ENCODE measurements around the gene SHROOM1. TPM values are rescaled to one million over a fixed set of nuclear protein-coding genes. Genes with fewer than 3 reads are reported as not detected.
A peak's percentile ranks its signal among the peaks of the same experiment; 100 is the strongest.

The SHROOM1 gene
- total RNA-seq, 2 donors from 2014 or later = 3.2 to 4.2 TPM

DNA sequence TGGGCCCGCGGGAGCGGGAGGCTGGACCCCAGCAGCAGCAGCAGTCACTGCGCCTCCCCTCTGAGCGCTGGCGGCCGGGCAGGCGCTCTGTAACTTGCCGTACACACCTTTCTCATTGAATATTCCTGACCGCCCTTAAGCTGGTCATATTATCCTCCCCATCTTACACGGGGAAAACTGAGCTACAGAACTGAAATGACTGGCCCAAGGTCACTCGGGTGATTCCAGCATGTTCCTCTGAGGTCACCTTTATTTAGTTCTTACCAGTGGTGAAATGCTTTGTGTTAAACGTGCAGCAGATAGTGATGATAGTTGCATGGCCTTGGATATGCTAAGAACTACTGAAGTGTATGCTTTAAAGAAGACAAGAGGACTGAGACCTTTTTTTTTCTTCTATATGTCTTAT, 36.6 kb upstream of the SHROOM1 start:
- Histone ChIP-seq H3K9me3 (no peaks in the 10 kb centered on the region), H3K4me3 (peak overlapping the region; percentile 60 to 77), H3K27me3 (no peaks in the 10 kb centered on the region), H3K27ac (peak overlapping the region; percentile 89 to 93), H3K36me3 (peaks cover 32% of the 10 kb centered on the region), H3K4me1 (peaks cover 0 to 19% of the 10 kb centered on the region in 2 donors)
- TF ChIP-seq, protein P1, sequence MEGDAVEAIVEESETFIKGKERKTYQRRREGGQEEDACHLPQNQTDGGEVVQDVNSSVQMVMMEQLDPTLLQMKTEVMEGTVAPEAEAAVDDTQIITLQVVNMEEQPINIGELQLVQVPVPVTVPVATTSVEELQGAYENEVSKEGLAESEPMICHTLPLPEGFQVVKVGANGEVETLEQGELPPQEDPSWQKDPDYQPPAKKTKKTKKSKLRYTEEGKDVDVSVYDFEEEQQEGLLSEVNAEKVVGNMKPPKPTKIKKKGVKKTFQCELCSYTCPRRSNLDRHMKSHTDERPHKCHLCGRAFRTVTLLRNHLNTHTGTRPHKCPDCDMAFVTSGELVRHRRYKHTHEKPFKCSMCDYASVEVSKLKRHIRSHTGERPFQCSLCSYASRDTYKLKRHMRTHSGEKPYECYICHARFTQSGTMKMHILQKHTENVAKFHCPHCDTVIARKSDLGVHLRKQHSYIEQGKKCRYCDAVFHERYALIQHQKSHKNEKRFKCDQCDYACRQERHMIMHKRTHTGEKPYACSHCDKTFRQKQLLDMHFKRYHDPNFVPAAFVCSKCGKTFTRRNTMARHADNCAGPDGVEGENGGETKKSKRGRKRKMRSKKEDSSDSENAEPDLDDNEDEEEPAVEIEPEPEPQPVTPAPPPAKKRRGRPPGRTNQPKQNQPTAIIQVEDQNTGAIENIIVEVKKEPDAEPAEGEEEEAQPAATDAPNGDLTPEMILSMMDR (IDR thresholded peaks at IDR 0.05) = no peak
- no peak for DNase-seq (ENCODE audit: low spot score)

DNA sequence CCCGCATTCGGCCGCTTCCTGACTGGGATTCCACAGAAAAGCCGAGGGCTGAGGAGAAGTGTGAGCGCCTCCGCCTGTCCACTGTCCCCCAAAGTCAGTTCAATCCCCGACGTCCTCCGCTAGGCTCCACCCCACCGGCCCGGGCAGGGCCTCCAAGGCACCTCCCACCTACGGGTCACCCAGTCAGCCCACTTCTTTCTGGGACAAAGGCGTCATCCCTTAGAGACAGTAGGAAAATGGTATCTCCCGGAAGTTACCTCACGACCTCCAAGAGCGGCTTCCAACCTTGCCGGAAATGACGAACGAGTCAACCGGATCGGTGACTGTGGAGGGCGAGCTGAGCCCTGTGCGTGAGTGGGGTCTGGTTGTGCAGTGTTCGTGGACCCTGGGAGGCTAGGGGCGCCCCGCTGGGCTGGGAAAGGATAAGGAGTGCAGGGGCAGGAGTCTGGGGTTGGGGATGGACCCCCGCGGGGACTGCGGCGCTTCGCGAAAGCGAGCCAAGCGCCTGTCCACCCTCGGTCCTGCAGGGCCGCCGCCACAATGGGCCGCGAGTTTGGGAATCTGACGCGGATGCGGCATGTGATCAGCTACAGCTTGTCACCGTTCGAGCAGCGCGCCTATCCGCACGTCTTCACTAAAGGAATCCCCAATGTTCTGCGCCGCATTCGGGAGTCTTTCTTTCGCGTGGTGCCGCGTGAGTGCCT, 36.0 kb upstream of the SHROOM1 start, which contains the start of the genes GDF9 and UQCRQ:
Gene GDF9, minus strand, starts transcription at position 128 of the 704 bp plus-strand sequence. CDS start 1,936 bp downstream, outside the sequence.
Gene UQCRQ, plus strand, starts transcription at position 301 of the 704 bp plus-strand sequence. Its CDS starts 240 bp downstream, at position 541.
- peak within 1 kb of the TSS; percentile 60 to 77 for H3K4me3 ChIP-seq
- peaks cover 0 to 14% of the 10 kb centered on the region in 2 donors for H3K4me1 ChIP-seq
- no peaks in the 10 kb centered on the region for H3K9me3 ChIP-seq
- peaks cover 26% of the 10 kb centered on the region for H3K36me3 ChIP-seq
- TF ChIP-seq, protein P1 (IDR thresholded peaks at IDR 0.05) = peak in 1 of 2 donors; percentile 41
- DNase-seq (ENCODE audit: low spot score) = peak; percentile 97
- no peaks in the 10 kb centered on the region for H3K27me3 ChIP-seq
- peak within 1 kb of the TSS; percentile 89 to 93 for H3K27ac ChIP-seq

DNA sequence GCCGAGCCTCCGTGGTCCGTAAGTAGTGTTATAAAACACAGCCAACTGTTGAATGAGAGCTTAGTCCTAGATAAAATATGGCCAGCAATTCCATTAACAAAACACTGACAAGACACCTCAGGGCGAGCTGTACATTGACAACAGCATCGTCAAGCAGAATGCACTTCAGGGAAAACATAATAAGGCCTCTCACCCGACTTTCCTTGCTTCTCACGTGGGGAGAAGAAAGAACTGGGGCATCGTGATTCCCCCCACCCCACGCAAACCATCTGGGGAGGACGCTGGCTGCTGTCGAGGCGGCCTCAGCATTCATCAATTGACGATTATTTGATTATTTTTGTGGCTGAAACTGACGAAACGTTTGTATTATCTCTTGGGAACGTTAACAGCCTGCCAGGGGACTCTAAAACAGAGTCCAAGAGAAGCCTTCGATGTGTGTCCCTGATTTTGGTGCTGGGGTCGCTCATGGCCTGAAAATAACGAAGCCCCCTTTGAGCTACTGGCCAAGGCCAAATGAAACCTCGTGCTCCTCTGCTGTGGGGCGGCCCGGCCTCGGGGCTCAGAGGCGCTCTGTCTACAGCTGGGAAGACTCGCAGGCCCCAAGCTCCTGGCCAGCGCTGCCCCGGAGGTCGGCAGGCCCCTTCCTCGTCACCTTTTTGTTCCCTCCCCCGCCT, 35.4 kb upstream of the SHROOM1 start:
- Histone ChIP-seq H3K9me3 (no peaks in the 10 kb centered on the region), H3K36me3 (peaks cover 26% of the 10 kb centered on the region), H3K27me3 (no peaks in the 10 kb centered on the region), H3K27ac (peak overlapping the region; percentile 89 to 93), H3K4me1 (peaks cover 0 to 14% of the 10 kb centered on the region in 2 donors), H3K4me3 (peak overlapping the region; percentile 60 to 77)
- TF ChIP-seq, protein P1 (IDR thresholded peaks at IDR 0.05) = no peak
- DNase-seq (ENCODE audit: low spot score) = no peak

DNA sequence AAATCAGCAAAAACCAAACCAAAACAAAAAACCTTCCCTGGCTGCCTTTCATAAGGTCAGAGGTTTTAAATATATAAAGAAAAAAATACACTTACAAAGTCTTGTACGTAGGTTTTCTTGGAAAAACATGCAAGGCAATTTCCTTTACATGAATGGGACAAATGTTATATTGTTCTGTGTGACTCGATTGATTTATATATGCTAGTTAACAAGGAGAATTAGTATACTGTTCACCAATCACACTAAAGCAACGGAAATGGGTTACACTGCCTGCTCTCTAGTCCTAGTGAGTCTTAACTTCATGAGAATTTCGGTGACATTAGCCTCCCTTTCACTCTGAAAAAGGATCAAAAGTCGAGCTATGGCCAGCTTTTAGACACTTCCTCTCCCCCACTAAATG, 30.3 kb upstream of the SHROOM1 start:
- no peaks in the 10 kb centered on the region for H3K27me3 ChIP-seq
- TF ChIP-seq, protein P1 (IDR thresholded peaks at IDR 0.05) = no peak
- no peaks in the 10 kb centered on the region for H3K36me3 ChIP-seq
- no peak overlapping the region for H3K27ac ChIP-seq
- H3K4me3 ChIP-seq = no peak overlapping the region
- H3K4me1 ChIP-seq = no peaks in the 10 kb centered on the region
- no peak for DNase-seq (ENCODE audit: low spot score)
- no peaks in the 10 kb centered on the region for H3K9me3 ChIP-seq

DNA sequence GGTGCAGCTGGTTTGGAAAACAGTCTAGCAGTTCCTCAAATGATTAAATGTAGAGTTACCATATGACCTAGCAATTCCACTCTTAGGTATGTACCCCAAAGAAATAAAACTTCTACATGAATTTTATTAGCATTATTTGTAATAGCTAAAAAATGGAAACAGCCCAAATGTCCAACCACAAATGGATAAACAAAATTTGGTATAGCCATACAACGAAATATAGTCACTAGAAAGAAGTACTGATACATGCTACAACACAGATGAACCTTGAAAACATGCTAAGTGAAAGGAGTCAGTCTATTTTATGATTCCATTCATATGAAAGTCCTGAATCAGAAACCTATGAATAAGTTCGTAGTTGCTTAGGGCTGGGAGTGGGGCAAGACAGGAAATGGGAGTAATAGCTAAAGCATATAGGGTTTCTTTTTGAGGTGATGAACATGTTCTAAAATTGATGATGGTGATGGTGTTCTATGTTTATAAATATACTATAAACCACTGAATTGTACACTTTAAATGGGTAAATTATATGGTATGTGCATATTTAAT, 29.5 kb upstream of the SHROOM1 start:
- Histone ChIP-seq H3K4me3 (no peak overlapping the region), H3K4me1 (no peaks in the 10 kb centered on the region), H3K27me3 (no peaks in the 10 kb centered on the region), H3K27ac (no peak overlapping the region), H3K36me3 (no peaks in the 10 kb centered on the region), H3K9me3 (no peaks in the 10 kb centered on the region)
- DNase-seq (ENCODE audit: low spot score) = no peak
- TF ChIP-seq, protein P1 (IDR thresholded peaks at IDR 0.05) = no peak
